KOPT-K1 (cell line): ENCODE results near the gene GOLGA7B.

ENCODE experiments used
- H3K27ac ChIP-seq: fragments of 200-600 bp; sonication (generic); 2 replicates; pipeline ENCODE4 v1.5.1; 2016; ENCODE audit warnings: antibody characterized with exemption, mild to moderate bottlenecking, low read depth, low read length; ENCODE audit not compliant: poor library complexity, severe bottlenecking
- H3K36me3 ChIP-seq: fragments of 200-600 bp; sonication (generic); 2 replicates; pipeline ENCODE4 v1.5.1; 2017; ENCODE audit warnings: antibody characterized with exemption, mild to moderate bottlenecking, low read length, moderate library complexity; ENCODE audit not compliant: insufficient read depth
- H3K9me3 ChIP-seq: fragments of 200-600 bp; sonication (generic); 2 replicates; pipeline ENCODE4 v1.5.1; 2017; ENCODE audit warnings: antibody characterized with exemption, low read length, mild to moderate bottlenecking; ENCODE audit not compliant: insufficient read depth, poor library complexity, severe bottlenecking

Gene GOLGA7B

DNA sequence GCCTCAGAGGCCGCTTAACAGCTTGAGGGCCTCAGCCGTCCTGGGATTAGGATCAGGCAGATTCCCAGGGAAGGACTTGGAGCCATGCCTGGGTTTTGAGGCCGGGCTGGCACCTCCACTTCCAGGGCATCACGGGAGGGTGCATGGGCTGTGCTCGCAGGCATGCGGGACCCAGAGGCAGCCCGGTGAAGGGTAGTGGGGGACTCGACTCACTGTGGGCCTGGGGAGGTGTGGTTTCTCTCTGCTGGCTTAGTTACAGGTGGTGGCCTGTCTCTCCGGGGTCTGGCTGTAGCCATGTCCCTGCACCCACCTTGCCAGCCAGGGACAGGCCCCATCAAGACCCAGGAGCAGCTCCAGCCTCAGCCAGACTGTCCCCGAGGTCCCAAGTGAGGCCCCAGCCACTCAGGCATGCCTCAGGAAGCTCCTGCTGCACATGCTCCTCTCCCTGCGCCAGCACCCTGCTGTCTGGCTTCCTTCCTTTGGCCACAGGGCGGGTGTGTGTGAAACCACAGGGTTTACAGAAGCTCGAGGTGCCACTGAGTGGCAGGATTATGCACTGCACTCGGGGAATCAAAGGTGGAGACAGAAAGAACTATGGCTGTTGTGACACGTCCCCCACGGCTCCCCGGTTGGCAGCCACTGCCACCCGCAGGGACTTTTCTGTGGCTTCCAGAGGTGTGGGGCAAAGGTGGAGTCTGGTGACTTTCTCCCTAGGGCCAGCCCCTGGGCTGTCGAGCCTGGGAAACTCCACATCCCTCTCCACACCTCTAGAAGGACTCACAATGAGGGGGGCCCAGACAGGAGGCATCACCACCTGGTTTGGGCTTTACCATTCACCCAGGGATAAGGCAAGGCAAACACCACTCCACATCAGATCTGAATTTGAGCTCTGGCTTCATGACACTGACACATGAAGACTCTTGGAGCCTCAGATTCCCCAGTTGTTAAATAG, 19.7 kb downstream of the GOLGA7B start:
- Histone ChIP-seq H3K9me3 (no peaks in the 10 kb centered on the region), H3K27ac (no peak overlapping the region), H3K36me3 (no peaks in the 10 kb centered on the region)

DNA sequence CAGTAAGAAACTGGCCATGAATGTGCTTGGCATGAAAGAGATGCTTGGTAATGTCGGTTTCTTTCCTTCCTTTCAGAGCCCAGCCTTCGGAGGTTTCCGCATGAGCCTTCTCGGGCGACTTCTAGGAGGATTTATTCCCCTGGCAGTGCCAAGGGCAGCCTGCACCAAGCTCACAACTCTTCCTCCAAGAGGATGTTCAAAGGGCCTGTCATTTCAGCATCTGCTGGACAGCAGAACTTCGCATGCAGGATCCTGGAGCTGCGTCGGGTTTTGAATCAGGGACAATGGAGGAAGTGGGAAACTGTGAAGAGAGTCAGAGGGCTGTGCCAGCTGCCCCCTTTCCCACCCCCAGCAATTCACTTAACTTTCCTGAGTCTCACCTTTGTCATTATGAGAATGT, 21.3 kb downstream of the GOLGA7B start:
- H3K36me3 ChIP-seq, result no peaks in the 10 kb centered on the region
- no peak overlapping the region for H3K27ac ChIP-seq
- H3K9me3 ChIP-seq, result no peaks in the 10 kb centered on the region

- Histone ChIP-seq H3K27ac (no peak overlapping the region), H3K9me3 (no peaks in the 10 kb centered on the region), H3K36me3 (no peaks in the 10 kb centered on the region)
Measured at GRCh38 chr10:97873569-97873968, 23.9 kb downstream of the GOLGA7B start.

DNA sequence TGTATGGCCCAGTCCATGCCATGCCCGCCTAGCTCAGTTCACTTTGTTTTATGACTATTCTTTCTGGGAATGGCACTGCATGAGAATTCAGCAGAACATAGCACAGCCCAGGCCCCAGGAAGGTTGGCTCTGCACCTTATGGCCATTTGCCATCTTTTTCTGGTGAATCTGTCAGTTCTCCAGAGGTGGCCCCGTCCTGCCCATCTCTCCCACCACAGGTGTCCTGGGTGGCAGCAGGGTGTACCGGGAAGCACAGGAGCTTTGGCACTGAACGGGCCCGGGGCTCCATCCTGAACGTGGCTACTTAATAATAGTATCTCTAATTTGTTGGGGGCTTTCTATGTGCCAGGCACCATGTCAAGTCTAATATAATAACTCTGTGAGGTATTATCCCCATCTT, 24.7 kb downstream of the GOLGA7B start:
- Histone ChIP-seq H3K36me3 (no peaks in the 10 kb centered on the region), H3K9me3 (no peaks in the 10 kb centered on the region), H3K27ac (no peak overlapping the region)

- Histone ChIP-seq H3K36me3 (no peaks in the 10 kb centered on the region), H3K9me3 (no peaks in the 10 kb centered on the region), H3K27ac (no peak overlapping the region)
Measured at GRCh38 chr10:97875391-97875790, 25.7 kb downstream of the GOLGA7B start.

GRCh38 chr10:97876402-97876801, 26.8 kb downstream of the GOLGA7B start:
- no peaks in the 10 kb centered on the region for H3K36me3 ChIP-seq
- no peak overlapping the region for H3K27ac ChIP-seq
- H3K9me3 ChIP-seq, result no peaks in the 10 kb centered on the region

DNA sequence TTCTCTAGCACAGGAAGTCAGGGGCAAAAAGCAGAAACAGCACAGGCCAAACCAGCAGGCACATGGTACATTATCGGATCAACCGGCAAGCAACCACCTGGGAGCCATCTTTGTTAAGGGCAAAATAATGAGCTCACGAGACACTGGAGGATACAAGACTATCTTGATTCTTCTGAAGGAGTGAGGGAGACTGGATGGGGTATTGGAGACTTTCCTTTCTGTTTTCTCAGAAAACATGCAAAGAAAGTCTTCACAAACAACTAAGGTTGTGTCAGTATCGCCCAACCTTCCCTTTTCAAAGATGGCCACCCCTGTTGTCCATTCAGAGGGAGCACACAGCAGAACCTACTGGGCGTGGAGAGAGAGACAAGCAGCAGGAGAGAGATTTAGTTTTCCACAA, 29.6 kb downstream of the GOLGA7B start:
- no peaks in the 10 kb centered on the region for H3K9me3 ChIP-seq
- no peak overlapping the region for H3K27ac ChIP-seq
- H3K36me3 ChIP-seq, result no peaks in the 10 kb centered on the region

DNA sequence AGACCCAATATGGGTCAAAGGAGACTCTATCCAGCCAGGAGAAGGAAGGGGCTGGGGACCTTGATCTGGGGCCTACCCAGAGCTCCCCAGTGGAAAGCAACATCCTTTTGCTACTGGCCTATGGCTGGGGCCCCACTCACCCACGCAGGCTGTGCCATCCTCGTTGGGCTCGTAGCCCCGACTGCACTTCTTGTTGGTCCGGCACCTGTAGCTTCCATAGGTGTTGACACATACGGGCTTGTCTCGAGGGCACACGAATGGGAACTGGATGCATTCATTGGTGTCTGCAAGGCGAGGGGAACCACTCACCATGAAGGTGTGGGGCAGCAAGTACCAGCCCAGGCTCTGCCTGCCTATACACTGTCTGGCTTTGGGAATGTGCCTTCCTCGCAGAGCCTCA, 30.5 kb downstream of the GOLGA7B start:
- no peaks in the 10 kb centered on the region for H3K36me3 ChIP-seq
- H3K27ac ChIP-seq, result no peak overlapping the region
- no peaks in the 10 kb centered on the region for H3K9me3 ChIP-seq

GRCh38 chr10:97882142-97883091, 32.8 kb downstream of the GOLGA7B start:
- H3K36me3 ChIP-seq, result no peaks in the 10 kb centered on the region
- no peaks in the 10 kb centered on the region for H3K9me3 ChIP-seq
- no peak overlapping the region for H3K27ac ChIP-seq

DNA sequence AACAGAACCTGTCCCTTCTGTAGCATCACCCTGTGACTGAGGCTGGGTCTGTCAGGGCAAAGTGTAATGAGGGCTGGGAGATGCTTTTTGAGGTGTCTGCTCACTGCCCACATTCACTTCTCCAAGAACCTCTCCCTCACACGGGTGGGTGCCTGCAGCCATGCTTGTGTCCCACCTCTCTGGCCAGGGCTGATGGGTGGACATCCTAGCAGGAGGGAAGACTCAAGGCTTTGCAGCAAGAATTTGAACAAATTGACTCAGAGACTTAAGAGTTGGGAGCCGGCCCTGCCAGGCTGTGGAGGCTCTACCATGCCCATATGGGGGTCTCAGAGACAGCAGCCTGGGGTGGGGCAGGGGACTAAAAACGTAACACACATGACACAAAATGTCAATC, 33.4 kb downstream of the GOLGA7B start:
- Histone ChIP-seq H3K9me3 (no peaks in the 10 kb centered on the region), H3K36me3 (no peaks in the 10 kb centered on the region)

DNA sequence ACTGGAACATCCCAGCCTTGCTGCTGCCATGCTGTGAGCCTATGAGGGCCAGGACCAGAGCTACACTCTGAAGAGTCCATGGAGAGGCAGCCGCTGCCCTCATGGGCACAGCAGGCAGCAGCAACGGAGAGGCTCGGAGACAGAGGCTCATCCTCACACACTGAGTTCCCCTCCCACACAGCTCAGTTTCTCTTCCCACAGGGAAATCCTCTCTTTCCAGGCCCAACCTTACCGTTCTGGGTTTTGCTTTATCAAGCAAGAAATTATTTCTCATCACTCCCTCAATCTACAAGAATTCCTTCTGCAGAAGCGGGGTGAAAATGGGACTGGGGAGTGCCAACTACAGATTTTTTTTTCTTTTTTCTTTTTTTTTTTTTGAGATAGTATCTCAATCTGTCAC, 36.6 kb downstream of the GOLGA7B start:
- Histone ChIP-seq H3K9me3 (no peaks in the 10 kb centered on the region), H3K36me3 (no peaks in the 10 kb centered on the region), H3K27ac (no peak overlapping the region)

More for the DNA sequence above, 33.4 kb downstream of the GOLGA7B start:
- H3K27ac ChIP-seq, result no peak overlapping the region

GRCh38 chr10:97887399-97887798, 37.8 kb downstream of the GOLGA7B start:
- H3K9me3 ChIP-seq, result no peaks in the 10 kb centered on the region
- no peaks in the 10 kb centered on the region for H3K36me3 ChIP-seq
- no peak overlapping the region for H3K27ac ChIP-seq

DNA sequence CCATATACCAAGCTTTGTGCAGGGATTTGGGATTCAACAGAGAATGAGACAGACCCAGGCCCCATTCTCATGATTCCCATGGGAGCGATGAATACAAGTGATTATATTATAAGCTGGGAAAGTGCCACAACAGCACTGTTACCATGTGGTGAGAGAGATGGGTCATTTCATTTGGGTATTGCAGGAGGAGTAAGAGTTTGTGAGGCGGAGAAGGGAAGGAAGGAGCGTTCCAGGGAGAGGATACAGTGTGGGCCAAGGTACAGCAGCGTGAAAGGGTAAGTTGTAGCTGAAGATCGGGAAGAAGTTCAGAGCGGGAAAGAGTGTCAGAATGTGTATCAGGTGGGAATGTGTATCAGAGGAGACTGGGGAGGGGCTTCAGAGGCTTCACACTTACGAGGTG, 38.5 kb downstream of the GOLGA7B start:
- Histone ChIP-seq H3K36me3 (no peaks in the 10 kb centered on the region), H3K9me3 (no peaks in the 10 kb centered on the region), H3K27ac (no peak overlapping the region)

DNA sequence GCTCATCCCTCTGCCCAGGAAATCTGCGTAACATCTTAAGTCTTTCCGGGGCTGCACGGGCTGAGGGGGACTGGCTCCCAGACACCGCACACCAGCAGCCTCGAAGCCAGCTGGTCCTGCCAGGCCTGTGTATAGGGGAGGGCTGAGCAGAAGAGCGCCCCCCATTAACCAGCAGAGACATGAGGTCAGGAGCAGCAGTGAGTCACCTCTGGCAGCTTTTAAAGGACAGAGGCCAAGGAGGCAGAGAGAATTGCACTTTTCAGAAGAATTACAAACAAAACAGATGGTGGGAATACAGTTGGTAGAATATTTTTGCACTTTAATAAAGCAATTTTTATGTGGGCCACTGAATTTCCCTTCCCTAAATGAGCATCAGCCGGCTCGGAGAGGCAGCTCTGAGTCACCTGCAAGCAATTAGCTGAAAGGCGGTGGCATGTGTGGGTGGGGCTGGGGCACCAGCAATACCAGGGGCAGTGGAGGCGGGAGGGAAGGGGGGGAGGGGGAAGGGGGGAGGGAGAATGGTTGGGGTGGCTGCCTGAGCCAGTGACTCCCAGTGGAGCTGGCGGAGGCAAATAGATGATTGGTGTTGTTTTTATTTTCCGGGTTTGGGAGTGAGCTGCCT, 39.1 kb downstream of the GOLGA7B start:
- no peak overlapping the region for H3K27ac ChIP-seq
- no peaks in the 10 kb centered on the region for H3K36me3 ChIP-seq
- H3K9me3 ChIP-seq, result no peaks in the 10 kb centered on the region
